K562 (cell line): Measurements from ENCODE around the gene ITGB5. TPM values are rescaled to one million over a fixed set of nuclear protein-coding genes. Genes with fewer than 3 reads are reported as not detected.
A peak's percentile ranks its signal among the peaks of the same experiment; 100 is the strongest.

ENCODE experiments used
- ARID1B ChIP-seq: fragments of 450-650 bp; IDR thresholded peaks from 2 replicates; pipeline ENCODE4 v1.6.1; 2016; ENCODE audit warnings: antibody characterized with exemption, mild to moderate bottlenecking, inconsistent platforms
- ATF2 ChIP-seq: sonication (generic); formaldehyde crosslinking; IDR thresholded peaks from 2 replicates; pipeline ENCODE4 v1.8.1; 2022; ENCODE audit warnings: missing genetic modification reagents
- CBFA2T2 ChIP-seq: fragments of 450-650 bp; conservative IDR thresholded peaks from 2 replicates; pipeline ENCODE4 v1.6.1; 2017; ENCODE audit warnings: mild to moderate bottlenecking
- SAFB ChIP-seq: fragments of 200-400 bp; formaldehyde crosslinking; IDR thresholded peaks from 2 replicates; pipeline ENCODE4 v1.6.1; 2017; ENCODE audit warnings: low read depth, low read length, borderline replicate concordance
- SFPQ ChIP-seq: fragments of 200-400 bp; formaldehyde crosslinking; IDR thresholded peaks from 2 replicates; pipeline ENCODE4 v1.6.1; 2017; ENCODE audit warnings: mild to moderate bottlenecking, low read depth, low read length, moderate library complexity
- SP1 ChIP-seq: sonication (generic); formaldehyde crosslinking; IDR thresholded peaks from 2 replicates; pipeline ENCODE4 v1.8.1; 2022; ENCODE audit warnings: mild to moderate bottlenecking, missing genetic modification reagents
- TFE3 ChIP-seq: fragments of 450-650 bp; formaldehyde crosslinking; IDR thresholded peaks from 2 replicates; pipeline ENCODE4 v1.4.0; 2020; ENCODE audit warnings: mild to moderate bottlenecking, mixed read lengths
- ZC3H4 ChIP-seq: sonication (generic); formaldehyde crosslinking; IDR thresholded peaks from 2 replicates; pipeline ENCODE4 v1.9.0; 2021; ENCODE audit warnings: missing genetic modification reagents, borderline replicate concordance
- ZFX ChIP-seq: sonication (generic); formaldehyde crosslinking; IDR thresholded peaks from 2 replicates; pipeline ENCODE4 v1.8.0; 2022; ENCODE audit warnings: mild to moderate bottlenecking, missing genetic modification reagents, moderate library complexity
- ZNF699 ChIP-seq: fragments of 250-450 bp; sonication (Bioruptor Pico); IDR thresholded peaks from 2 replicates; pipeline ENCODE4 v1.8.0; 2021; ENCODE audit warnings: mild to moderate bottlenecking, moderate library complexity; ENCODE audit not compliant: insufficient replicate concordance
- polyA plus RNA-seq, 8 experiments: library from polyadenylated mRNA; depleted of rRNA in 4 of 8; stranded (reverse) in 5 of 8; unstranded in 3 of 8; fragments of >200 nt; fragmentation: Nextera tagmentation in 2 of 8; fragmentation: Illumina TruSeq in 1 of 8; extraction: Ambion mirVana in 2 of 8; extraction: Trizol in 1 of 8; gene quantifications; 2 replicates each; pipeline versions ENCODE4 v1.2.1 to v1.2.3, GENCODE V29; 2011 to 2014; ENCODE audit warnings: inconsistent platforms in 1 of 8, missing spikeins in 1 of 8
- total RNA-seq, 7 experiments: library from RNA; depleted of rRNA in 6 of 7; stranded (reverse); fragments of >200 nt in 6 of 7; fragmentation: Illumina TruSeq in 2 of 7; extraction: Trizol in 2 of 7; gene quantifications; 2 replicates each; pipeline versions ENCODE4 v1.2.1 to v1.2.3, GENCODE V29; 2011 to 2021; ENCODE audit warnings: low replicate concordance in 1 of 7

The ITGB5 gene
- total and polyA plus RNA-seq, 9 of the 15 experiments (the other 6 are each of a cell fraction or from before 2014, with no cell fraction given), result 1.7 to 46.8 (median 9.9) TPM

GRCh38 chr3:124831628-124832199 is 55.5 kb downstream of the ITGB5 start (continued):
- TF ChIP-seq ATF2 (CRISPR knock-in tag) (no peak), ZNF699 (CRISPR knock-in tag) (no peak), CBFA2T2 (peak; percentile 53; the same call in 1 of the 2 replicates), TFE3 (CRISPR knock-in tag) (peak; percentile 71), SFPQ (no peak), SP1 (CRISPR knock-in tag) (0 out of 2 replicates have a peak, but pooled peaks have one; percentile 26), ZC3H4 (CRISPR knock-in tag) (no peak), SAFB (no peak), ARID1B (0 out of 2 replicates have a peak, but pooled peaks have one; percentile 17), ZFX (CRISPR knock-in tag) (peak; percentile 42; the same call in 1 of the 2 replicates)
